Activated CD8-positive, alpha-beta memory T cell treated with anti-CD3 and anti-CD28 coated beads, Interleukin-2, amount 50 U/mL, for 1 hour (primary cell): ENCODE data around the gene ABCA3.
"Not testable (repeated sequence)": the region's sequence is repeated elsewhere in the genome, so short reads cannot be mapped to it uniquely, and the experiment has no call there.

Source experiments
- DNase-seq: peaks from one replicate; pipeline ENCODE4 v3.0.0-alpha.2; 2020; ENCODE audit errors: extremely low read depth

The ABCA3 gene

GRCh38 chr16:2280981-2281542, 59.5 kb downstream of the ABCA3 start:
- DNase-seq = no peak

- no peak for DNase-seq
These were observed 60.1 kb downstream of the ABCA3 start for GRCh38 chr16:2280461-2280860.

- DNase-seq = no peak
These were observed 61.4 kb downstream of the ABCA3 start for GRCh38 chr16:2278956-2279800.

- no peak for DNase-seq
These were observed 62.3 kb downstream of the ABCA3 start for GRCh38 chr16:2278272-2278608.

GRCh38 chr16:2277466-2278271, 62.9 kb downstream of the ABCA3 start:
- DNase-seq = no peak

- no peak for DNase-seq
These were observed 63.9 kb downstream of the ABCA3 start for GRCh38 chr16:2276368-2277195.

- no peak for DNase-seq
These were observed 64.8 kb downstream of the ABCA3 start for GRCh38 chr16:2275476-2276367.

- DNase-seq = no peak
These were observed 66.6 kb downstream of the ABCA3 start for GRCh38 chr16:2273931-2274330.

GRCh38 chr16:2273484-2273883, 67.0 kb downstream of the ABCA3 start:
- no peak for DNase-seq

- no peak for DNase-seq
These were observed 68.6 kb downstream of the ABCA3 start for GRCh38 chr16:2271848-2272461.

- no peak for DNase-seq
These were observed 69.7 kb downstream of the ABCA3 start for GRCh38 chr16:2270588-2271470.

GRCh38 chr16:2270070-2270462, 70.5 kb downstream of the ABCA3 start:
- no peak for DNase-seq

GRCh38 chr16:2267913-2268666, 72.4 kb downstream of the ABCA3 start, which contains the start of gene RNPS1:
Gene RNPS1, minus strand, starts transcription at chr16:2268126. Its CDS starts 3,483 bp downstream, at chr16:2264643.
- peak; percentile 83 for DNase-seq

- not testable (repeated sequence) for DNase-seq
These were observed 73.0 kb downstream of the ABCA3 start for GRCh38 chr16:2267505-2267912.

- DNase-seq = not testable (repeated sequence)
These were observed 73.6 kb downstream of the ABCA3 start for GRCh38 chr16:2266887-2267286.

GRCh38 chr16:2263026-2263425, 77.5 kb downstream of the ABCA3 start:
- not testable (repeated sequence) for DNase-seq

- no peak for DNase-seq
These were observed 80.3 kb downstream of the ABCA3 start for GRCh38 chr16:2260250-2260649.

GRCh38 chr16:2258530-2258929, 82.0 kb downstream of the ABCA3 start:
- DNase-seq = not testable (repeated sequence)
